Fibroblast of pulmonary artery (primary cell): ENCODE results near the gene DDT.

Source experiments
- DNase-seq: peaks from one replicate; pipeline ENCODE4 v3.0.0-alpha.2; 2010; ENCODE audit warnings: low read depth
- H3K4me3 ChIP-seq: replicated peaks from 2 replicates; pipeline ENCODE4 v1.5.1; 2011; ENCODE audit warnings: low read depth, mild to moderate bottlenecking, control low read depth, low read length, moderate library complexity
- TF ChIP-seq, protein P1 (sequence below): IDR thresholded peaks from 2 replicates; pipeline ENCODE4 v1.5.1; 2011; ENCODE audit warnings: mild to moderate bottlenecking, control low read depth, low read length, inconsistent platforms; ENCODE audit errors: missing control alignments

Gene DDT

DNA sequence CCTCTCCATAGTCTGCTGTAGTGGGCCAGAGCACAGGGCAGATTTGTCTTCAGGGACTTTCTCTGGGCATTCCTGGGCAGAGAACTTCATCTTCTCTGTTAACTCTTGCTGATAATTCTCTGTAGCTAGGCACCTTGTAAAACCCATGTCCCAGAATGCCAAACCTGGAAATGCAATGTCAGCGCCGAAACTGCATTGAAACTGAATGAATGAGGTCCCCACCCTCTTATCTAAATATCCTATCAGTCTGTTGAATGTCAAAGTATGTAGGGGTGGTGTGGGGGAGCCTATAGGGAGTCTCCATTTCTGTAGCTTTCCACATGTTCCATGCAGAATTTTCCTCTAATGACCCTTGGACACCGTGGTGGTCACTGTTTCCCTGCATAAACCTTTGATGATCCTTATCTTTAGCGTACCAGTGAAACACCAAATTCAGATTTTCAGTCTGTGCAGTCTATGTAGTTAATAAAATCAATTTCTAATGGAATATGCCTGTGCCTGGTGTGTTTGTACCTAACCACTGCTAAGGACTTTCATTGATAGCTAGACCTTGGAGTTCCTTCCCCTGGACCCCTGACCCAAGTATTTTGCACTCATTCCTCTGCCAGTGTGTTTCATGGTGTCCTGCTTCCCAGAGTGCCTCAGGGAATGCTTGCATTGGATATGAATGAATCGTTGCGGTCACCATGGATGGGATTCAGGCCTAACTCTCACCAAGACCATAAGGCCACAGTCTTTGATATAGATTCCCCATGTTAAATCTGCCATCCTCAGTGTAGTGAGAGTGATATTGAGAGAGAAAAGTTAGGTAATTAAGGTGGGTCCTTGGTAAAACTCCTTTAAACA lies 34.4 kb upstream of the DDT start:
- no peak for DNase-seq
- TF ChIP-seq, protein P1, sequence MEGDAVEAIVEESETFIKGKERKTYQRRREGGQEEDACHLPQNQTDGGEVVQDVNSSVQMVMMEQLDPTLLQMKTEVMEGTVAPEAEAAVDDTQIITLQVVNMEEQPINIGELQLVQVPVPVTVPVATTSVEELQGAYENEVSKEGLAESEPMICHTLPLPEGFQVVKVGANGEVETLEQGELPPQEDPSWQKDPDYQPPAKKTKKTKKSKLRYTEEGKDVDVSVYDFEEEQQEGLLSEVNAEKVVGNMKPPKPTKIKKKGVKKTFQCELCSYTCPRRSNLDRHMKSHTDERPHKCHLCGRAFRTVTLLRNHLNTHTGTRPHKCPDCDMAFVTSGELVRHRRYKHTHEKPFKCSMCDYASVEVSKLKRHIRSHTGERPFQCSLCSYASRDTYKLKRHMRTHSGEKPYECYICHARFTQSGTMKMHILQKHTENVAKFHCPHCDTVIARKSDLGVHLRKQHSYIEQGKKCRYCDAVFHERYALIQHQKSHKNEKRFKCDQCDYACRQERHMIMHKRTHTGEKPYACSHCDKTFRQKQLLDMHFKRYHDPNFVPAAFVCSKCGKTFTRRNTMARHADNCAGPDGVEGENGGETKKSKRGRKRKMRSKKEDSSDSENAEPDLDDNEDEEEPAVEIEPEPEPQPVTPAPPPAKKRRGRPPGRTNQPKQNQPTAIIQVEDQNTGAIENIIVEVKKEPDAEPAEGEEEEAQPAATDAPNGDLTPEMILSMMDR: no peak
- H3K4me3 ChIP-seq: no peak overlapping the region

- TF ChIP-seq, protein P1: no peak
- H3K4me3 ChIP-seq: no peak overlapping the region
- DNase-seq: no peak
Observed at GRCh38 chr22:24008022-24008283, 33.7 kb upstream of the DDT start.

DNA sequence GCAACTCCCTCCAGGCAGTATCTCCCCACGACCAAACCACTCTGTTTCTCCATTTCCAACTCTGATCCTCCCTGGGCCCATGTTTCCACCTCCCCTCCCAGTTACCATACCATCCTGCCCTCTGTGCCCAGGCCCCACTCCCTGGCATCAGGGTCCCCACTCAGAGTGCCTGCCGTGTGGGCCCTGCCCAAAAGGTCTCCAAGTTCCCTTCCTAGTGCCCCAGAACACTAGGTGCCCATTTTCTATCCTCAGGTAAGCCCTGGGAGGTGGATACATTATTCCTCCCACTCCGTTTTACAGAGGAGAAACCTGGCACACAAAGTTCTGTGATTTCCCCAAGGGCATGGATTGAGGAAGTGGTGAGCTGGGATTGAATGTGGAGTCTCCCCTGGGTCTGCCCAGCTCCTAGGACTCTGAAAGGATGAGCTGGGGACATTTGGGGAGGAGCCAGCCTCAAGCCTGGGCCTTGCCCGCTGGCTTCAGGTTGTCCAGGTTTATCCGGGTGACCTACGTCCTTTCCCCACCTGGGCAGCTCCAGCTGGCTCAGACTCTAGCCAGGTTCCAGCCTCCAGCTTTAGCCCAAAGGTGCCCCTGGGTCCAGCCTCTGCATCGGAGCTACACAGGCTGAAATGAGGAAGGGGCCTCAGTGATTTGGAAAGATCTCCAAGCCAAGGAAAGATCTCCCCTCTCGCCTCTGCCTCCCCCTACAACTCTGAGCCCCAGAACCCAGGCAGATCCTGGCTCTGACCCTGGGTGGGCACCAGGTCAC lies 33.2 kb upstream of the DDT start:
- TF ChIP-seq, protein P1: no peak
- DNase-seq: no peak
- H3K4me3 ChIP-seq: no peak overlapping the region

DNA sequence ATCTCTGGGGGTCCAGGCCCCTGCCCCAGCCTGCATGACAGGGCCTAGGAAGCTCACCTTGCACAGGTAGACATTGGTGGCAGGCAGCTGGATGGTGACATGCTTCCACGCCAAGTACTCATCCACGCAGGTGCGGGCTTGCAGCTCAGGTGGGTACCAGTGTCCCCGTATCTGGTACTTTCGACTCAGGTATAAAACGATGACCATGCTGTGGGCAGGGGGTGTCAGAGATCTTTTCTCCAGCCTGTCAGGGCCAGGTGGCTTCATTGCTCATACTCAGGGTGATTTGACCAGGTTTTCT lies 32.6 kb upstream of the DDT start:
- H3K4me3 ChIP-seq: no peak overlapping the region
- TF ChIP-seq, protein P1: no peak
- DNase-seq: no peak

GRCh38 chr22:24006207-24006913 lies 32.1 kb upstream of the DDT start:
- TF ChIP-seq, protein P1: no peak
- H3K4me3 ChIP-seq: no peak overlapping the region

DNA sequence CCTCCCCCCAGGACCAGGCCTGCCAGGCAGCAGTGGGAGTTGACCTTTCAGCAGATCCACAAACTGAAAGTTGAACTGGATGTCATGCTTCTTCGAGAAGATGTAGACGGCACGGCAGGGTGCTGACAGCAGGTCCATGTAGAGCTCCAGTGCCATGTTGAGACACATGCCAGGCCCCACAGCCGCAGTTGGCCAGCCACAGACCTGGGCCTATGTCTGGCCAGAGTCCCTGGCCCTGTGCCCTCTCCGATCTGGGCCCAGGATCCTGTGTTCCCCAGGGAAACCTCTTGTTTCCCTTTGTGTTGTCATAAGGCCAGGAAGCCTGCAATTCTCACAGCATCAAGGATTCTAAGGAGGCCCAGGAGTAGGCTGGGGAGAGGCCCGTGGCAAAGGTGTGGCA lies 31.0 kb upstream of the DDT start, which contains the start of gene GSTT4:
TSS of gene GSTT4 (minus strand) at position 253 of the 400 bp plus-strand sequence. CDS start at position 156, 97 bp downstream.
- DNase-seq: peak; percentile 59
- H3K4me3 ChIP-seq: no peak within 1 kb of the TSS
- TF ChIP-seq, protein P1: no peak

More at GRCh38 chr22:24006207-24006913, 32.1 kb upstream of the DDT start:
- no peak for DNase-seq
